ENCODE measurements around the gene RNASE4. TPM values are rescaled to one million over a fixed set of nuclear protein-coding genes. Genes with fewer than 3 reads are reported as not detected.
"Not testable (repeated sequence)": the region's sequence is repeated elsewhere in the genome, so short reads cannot be mapped to it uniquely, and the experiment has no call there.

The RNASE4 gene
- total RNA-seq, 1 donor from 2014 or later: 42.5 TPM

- Histone ChIP-seq H3K27me3 (no peaks in the 10 kb centered on the region), H3K9me3 (no peaks in the 10 kb centered on the region), H3K4me3 (no peak overlapping the region), H3K4me1 (no peaks in the 10 kb centered on the region), H3K27ac (no peak overlapping the region), H3K36me3 (no peaks in the 10 kb centered on the region)
- intact Hi-C loops (cut with DNase I): no loop called here
- ATAC-seq: no peak
- DNase-seq: no peak
- no peak for TF ChIP-seq CTCF (IDR thresholded peaks at IDR 0.05)
Observed at GRCh38 chr14:20722016-20722415, 37.7 kb downstream of the RNASE4 start.

- no peaks in the 10 kb centered on the region for H3K36me3 ChIP-seq
- no peaks in the 10 kb centered on the region for H3K27me3 ChIP-seq
- intact Hi-C loops (cut with DNase I): no loop called here
- no peak for TF ChIP-seq CTCF (IDR thresholded peaks at IDR 0.05)
- H3K4me1 ChIP-seq: no peaks in the 10 kb centered on the region
- no peak overlapping the region for H3K4me3 ChIP-seq
- no peak for ATAC-seq
- no peak overlapping the region for H3K27ac ChIP-seq
- H3K9me3 ChIP-seq: no peaks in the 10 kb centered on the region
- no peak for DNase-seq
Observed at GRCh38 chr14:20723488-20723887, 39.1 kb downstream of the RNASE4 start.

GRCh38 chr14:20726121-20726520 is 41.8 kb downstream of the RNASE4 start:
- H3K27me3 ChIP-seq; H3K36me3 ChIP-seq; H3K4me3 ChIP-seq; H3K9me3 ChIP-seq; H3K27ac ChIP-seq; H3K4me1 ChIP-seq; DNase-seq; intact Hi-C loops (cut with DNase I); ATAC-seq: not testable (repeated sequence)

- TF ChIP-seq CTCF (IDR thresholded peaks at IDR 0.05): no peak
- H3K9me3 ChIP-seq: no peaks in the 10 kb centered on the region
- H3K4me3 ChIP-seq: no peak overlapping the region
- no peaks in the 10 kb centered on the region for H3K27me3 ChIP-seq
- no peaks in the 10 kb centered on the region for H3K36me3 ChIP-seq
- intact Hi-C loops (cut with DNase I): no loop called here
- DNase-seq (no peak), ATAC-seq (no peak)
- H3K4me1 ChIP-seq: no peaks in the 10 kb centered on the region
- no peak overlapping the region for H3K27ac ChIP-seq
Observed at GRCh38 chr14:20726531-20726930, 42.2 kb downstream of the RNASE4 start.

- ATAC-seq (no peak), DNase-seq (no peak)
- Histone ChIP-seq H3K27me3 (no peaks in the 10 kb centered on the region), H3K27ac (no peak overlapping the region), H3K4me3 (no peak overlapping the region), H3K36me3 (no peaks in the 10 kb centered on the region), H3K4me1 (no peaks in the 10 kb centered on the region), H3K9me3 (no peaks in the 10 kb centered on the region)
- TF ChIP-seq CTCF (IDR thresholded peaks at IDR 0.05): no peak
- intact Hi-C loops (cut with DNase I): no loop called here
Observed at GRCh38 chr14:20730891-20731290, 46.5 kb downstream of the RNASE4 start.

- no peaks in the 10 kb centered on the region for H3K27me3 ChIP-seq
- H3K4me1 ChIP-seq: no peaks in the 10 kb centered on the region
- no peaks in the 10 kb centered on the region for H3K9me3 ChIP-seq
- H3K4me3 ChIP-seq: no peak overlapping the region
- no peaks in the 10 kb centered on the region for H3K36me3 ChIP-seq
- no peak overlapping the region for H3K27ac ChIP-seq
- no peak for DNase-seq
- ATAC-seq: no peak
- no peak for TF ChIP-seq CTCF (IDR thresholded peaks at IDR 0.05)
- intact Hi-C loops (cut with DNase I): no loop called here
Observed at GRCh38 chr14:20732477-20732876, 48.1 kb downstream of the RNASE4 start.

All from upper lobe of right lung (tissue), 1 donor.